Measurements from ENCODE around the gene CELA1. TPM values are rescaled to one million over a fixed set of nuclear protein-coding genes. Genes with fewer than 3 reads are reported as not detected.

The CELA1 gene
- not detected in 2 replicates for total RNA-seq
- long read RNA-seq, result 0 reads

DNA sequence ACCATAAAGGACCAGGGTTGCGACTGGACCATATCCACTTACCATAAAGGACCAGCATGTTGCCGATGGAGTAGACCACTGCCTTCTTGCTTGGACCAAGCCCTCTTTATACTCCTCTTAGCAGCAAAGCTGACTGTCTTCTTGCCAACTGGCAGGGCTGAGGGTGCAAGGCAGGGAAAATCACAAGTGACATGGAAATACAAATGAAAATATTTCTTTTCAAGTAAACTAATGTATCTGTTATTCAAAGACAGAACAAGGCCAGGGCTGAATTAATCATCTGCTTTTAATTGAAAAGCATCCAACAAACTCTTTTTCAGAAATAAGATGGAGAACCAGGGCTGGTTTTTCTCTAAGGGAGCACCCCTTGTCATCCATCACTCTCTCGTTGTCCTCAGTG is at the start of gene CELA1:
Gene CELA1, minus strand, starts transcription at position 99 of the 400 bp plus-strand sequence. Its CDS starts 41 bp downstream, at position 58.
- H3K4me3 Mint-ChIP-seq (ENCODE audit: low read depth), result peak within 1 kb of the TSS; percentile 50
- no peaks in the 10 kb centered on the region for H3K9me3 Mint-ChIP-seq (ENCODE audit: low read depth)
- no peak for DNase-seq (ENCODE audit: low spot score, unreplicated experiment)
- no peaks in the 10 kb centered on the region for H3K36me3 Mint-ChIP-seq (ENCODE audit: insufficient read depth)
- TF ChIP-seq, protein P1, sequence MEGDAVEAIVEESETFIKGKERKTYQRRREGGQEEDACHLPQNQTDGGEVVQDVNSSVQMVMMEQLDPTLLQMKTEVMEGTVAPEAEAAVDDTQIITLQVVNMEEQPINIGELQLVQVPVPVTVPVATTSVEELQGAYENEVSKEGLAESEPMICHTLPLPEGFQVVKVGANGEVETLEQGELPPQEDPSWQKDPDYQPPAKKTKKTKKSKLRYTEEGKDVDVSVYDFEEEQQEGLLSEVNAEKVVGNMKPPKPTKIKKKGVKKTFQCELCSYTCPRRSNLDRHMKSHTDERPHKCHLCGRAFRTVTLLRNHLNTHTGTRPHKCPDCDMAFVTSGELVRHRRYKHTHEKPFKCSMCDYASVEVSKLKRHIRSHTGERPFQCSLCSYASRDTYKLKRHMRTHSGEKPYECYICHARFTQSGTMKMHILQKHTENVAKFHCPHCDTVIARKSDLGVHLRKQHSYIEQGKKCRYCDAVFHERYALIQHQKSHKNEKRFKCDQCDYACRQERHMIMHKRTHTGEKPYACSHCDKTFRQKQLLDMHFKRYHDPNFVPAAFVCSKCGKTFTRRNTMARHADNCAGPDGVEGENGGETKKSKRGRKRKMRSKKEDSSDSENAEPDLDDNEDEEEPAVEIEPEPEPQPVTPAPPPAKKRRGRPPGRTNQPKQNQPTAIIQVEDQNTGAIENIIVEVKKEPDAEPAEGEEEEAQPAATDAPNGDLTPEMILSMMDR (IDR thresholded peaks at IDR 0.05; ENCODE audit: unreplicated experiment), result no peak
- H3K27me3 Mint-ChIP-seq, result no peaks in the 10 kb centered on the region
- H3K4me1 Mint-ChIP-seq (ENCODE audit: low read depth), result peaks cover 3% of the 10 kb centered on the region
- peak within 1 kb of the TSS; percentile 23 for H3K27ac Mint-ChIP-seq

- TF ChIP-seq, protein P1 (IDR thresholded peaks at IDR 0.05; ENCODE audit: unreplicated experiment), result no peak
- no peak for DNase-seq (ENCODE audit: low spot score, unreplicated experiment)
- Mint-ChIP-seq H3K9me3 (ENCODE audit: low read depth) (no peaks in the 10 kb centered on the region), H3K4me3 (ENCODE audit: low read depth) (no peak overlapping the region), H3K4me1 (ENCODE audit: low read depth) (peaks cover 3% of the 10 kb centered on the region), H3K27ac (no peak overlapping the region), H3K36me3 (ENCODE audit: insufficient read depth) (no peaks in the 10 kb centered on the region), H3K27me3 (peaks cover 55% of the 10 kb centered on the region)
Observed at GRCh38 chr12:51395283-51396230, 49.1 kb upstream of the CELA1 start.

GRCh38 chr12:51393676-51394545 is 47.4 kb upstream of the CELA1 start:
- no peak for DNase-seq (ENCODE audit: low spot score, unreplicated experiment)
- H3K27me3 Mint-ChIP-seq, result peaks cover 66% of the 10 kb centered on the region
- TF ChIP-seq, protein P1 (IDR thresholded peaks at IDR 0.05; ENCODE audit: unreplicated experiment), result no peak
- no peaks in the 10 kb centered on the region for H3K9me3 Mint-ChIP-seq (ENCODE audit: low read depth)
- peaks cover 3% of the 10 kb centered on the region for H3K4me1 Mint-ChIP-seq (ENCODE audit: low read depth)
- H3K4me3 Mint-ChIP-seq (ENCODE audit: low read depth), result peak overlapping the region; percentile 45
- no peaks in the 10 kb centered on the region for H3K36me3 Mint-ChIP-seq (ENCODE audit: insufficient read depth)
- H3K27ac Mint-ChIP-seq, result no peak overlapping the region

DNA sequence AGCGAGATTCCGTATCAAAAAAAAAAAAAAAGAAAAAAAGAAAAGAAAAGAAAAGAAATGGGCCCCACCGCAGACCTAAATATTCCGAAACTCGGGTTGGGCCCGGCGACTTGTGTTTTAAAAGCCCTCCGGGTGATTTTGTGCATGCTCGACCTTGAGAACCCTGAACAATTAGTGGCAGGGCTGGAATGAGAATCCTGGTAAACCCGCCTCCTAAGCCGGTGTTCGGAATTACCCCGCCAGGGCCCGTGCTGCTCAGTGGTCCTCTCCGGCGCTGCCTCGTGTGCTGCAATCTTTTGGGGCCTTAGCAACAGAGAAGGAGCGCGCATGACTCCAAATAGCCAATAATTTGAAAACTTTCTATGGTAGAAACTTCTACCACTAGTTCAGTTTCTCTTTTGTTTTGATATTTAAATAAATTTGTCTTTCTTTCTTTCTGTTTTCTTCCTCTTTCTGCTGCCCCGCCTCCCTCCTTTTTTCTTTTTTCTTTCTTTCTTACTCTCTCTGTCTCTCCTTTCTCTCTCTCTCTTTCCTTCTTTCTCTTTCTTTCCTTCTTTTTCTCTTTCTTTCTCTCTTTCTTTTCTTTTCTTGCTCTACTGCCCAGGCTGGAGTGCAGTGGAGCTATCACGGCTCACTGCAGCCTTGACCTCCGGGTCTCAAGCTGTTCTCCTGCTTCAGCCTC is 46.2 kb upstream of the CELA1 start:
- peak overlapping the region; percentile 89 for H3K27ac Mint-ChIP-seq
- DNase-seq (ENCODE audit: low spot score, unreplicated experiment), result no peak
- H3K4me1 Mint-ChIP-seq (ENCODE audit: low read depth), result peaks cover 4% of the 10 kb centered on the region

More for the DNA sequence above, 46.2 kb upstream of the CELA1 start:
- H3K27me3 Mint-ChIP-seq, result peaks cover 71% of the 10 kb centered on the region
- TF ChIP-seq, protein P1 (IDR thresholded peaks at IDR 0.05; ENCODE audit: unreplicated experiment), result no peak
- H3K9me3 Mint-ChIP-seq (ENCODE audit: low read depth), result no peaks in the 10 kb centered on the region
- peak overlapping the region; percentile 78 for H3K4me3 Mint-ChIP-seq (ENCODE audit: low read depth)
- no peaks in the 10 kb centered on the region for H3K36me3 Mint-ChIP-seq (ENCODE audit: insufficient read depth)

Data from progenitor cell of endocrine pancreas (in vitro differentiated cells).